Central memory CD8-positive, alpha-beta T cell (primary cell): ENCODE results near the gene CCDC93.

Source experiments
- ATAC-seq: fragments of 150-1000 bp; cut with Tn5 transposase; replicated peaks from 2 replicates; pipeline ENCODE4 v1.10.0; 2022; ENCODE audit warnings: mild to moderate bottlenecking, moderate FRiP score, moderate number of reproducible peaks; ENCODE audit not compliant: poor library complexity, severe bottlenecking; ENCODE audit errors: extremely low read depth
- DNase-seq, 2 donors: peaks; one replicate each; pipeline ENCODE4 v3.0.0; 2021; ENCODE audit warnings: low spot score in 2 of 2
- H3K27ac Mint-ChIP-seq: one replicate; pipeline ENCODE4 v1.8.0; 2022; ENCODE audit warnings: low read depth, mild to moderate bottlenecking, moderate library complexity, mixed read lengths
- H3K27me3 Mint-ChIP-seq: one replicate; pipeline ENCODE4 v1.8.0; 2022; ENCODE audit warnings: mixed read lengths
- H3K36me3 Mint-ChIP-seq: one replicate; pipeline ENCODE4 v1.8.0; 2022; ENCODE audit warnings: mild to moderate bottlenecking, moderate library complexity, mixed read lengths; ENCODE audit not compliant: insufficient read depth
- H3K4me1 Mint-ChIP-seq: one replicate; pipeline ENCODE4 v1.8.0; 2022; ENCODE audit warnings: mixed read lengths
- H3K4me3 Mint-ChIP-seq: one replicate; pipeline ENCODE4 v1.8.0; 2022; ENCODE audit warnings: mild to moderate bottlenecking, moderate library complexity, mixed read lengths
- H3K9me3 Mint-ChIP-seq: one replicate; pipeline ENCODE4 v1.8.0; 2022; ENCODE audit warnings: mixed read lengths

Gene CCDC93

DNA sequence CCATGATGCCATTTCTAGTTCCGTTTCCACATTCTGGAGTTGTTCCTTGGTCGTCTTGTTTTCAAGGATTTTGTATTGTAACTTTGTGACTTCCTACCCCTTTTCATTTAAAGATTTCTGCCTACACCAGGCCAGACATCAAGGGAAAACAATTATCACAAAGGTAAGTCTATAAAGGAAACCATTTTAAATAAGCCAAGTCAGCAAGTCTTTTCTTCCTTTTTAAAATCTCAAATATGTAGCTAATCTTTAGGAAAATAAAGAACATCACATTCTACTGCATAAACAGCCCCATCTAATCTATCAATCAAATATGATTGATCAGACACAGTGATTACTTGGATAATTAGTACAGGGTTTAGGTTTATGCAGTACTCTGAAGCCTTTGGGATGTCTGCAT is 38.6 kb upstream of the CCDC93 start:
- no peak overlapping the region for H3K4me3 Mint-ChIP-seq
- DNase-seq, result no peak
- H3K4me1 Mint-ChIP-seq, result no peaks in the 10 kb centered on the region
- ATAC-seq, result no peak
- H3K36me3 Mint-ChIP-seq, result no peaks in the 10 kb centered on the region
- no peak overlapping the region for H3K27ac Mint-ChIP-seq
- H3K9me3 Mint-ChIP-seq, result no peaks in the 10 kb centered on the region
- peaks cover 77% of the 10 kb centered on the region for H3K27me3 Mint-ChIP-seq

DNA sequence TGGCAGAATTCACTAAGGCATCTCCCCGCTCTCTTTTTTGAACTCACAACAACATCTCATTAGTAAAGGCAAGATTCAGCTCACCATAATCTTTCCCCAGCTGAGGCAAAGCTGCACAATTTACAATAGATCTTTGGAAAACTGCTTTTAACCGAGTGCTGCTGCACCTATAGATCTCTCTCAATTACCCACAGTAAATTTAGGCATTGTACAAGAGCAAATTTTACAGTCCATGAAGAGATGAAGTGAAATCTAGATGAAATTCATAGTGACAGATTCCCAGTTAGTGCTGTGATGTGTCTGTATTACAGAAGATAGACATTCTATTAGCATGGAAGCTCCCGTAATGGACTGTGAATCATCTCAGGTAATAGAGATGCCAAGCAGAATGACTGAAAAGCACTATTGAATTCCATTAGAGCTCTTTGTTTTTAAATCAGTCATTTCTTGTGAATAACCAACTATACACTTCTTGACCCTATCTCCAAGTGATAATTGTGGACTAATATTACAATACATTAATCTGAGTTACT is 38.0 kb upstream of the CCDC93 start:
- no peak for ATAC-seq
- Mint-ChIP-seq H3K27ac (no peak overlapping the region), H3K27me3 (peaks cover 78% of the 10 kb centered on the region), H3K36me3 (no peaks in the 10 kb centered on the region), H3K9me3 (no peaks in the 10 kb centered on the region), H3K4me1 (no peaks in the 10 kb centered on the region), H3K4me3 (no peak overlapping the region)
- DNase-seq, result no peak

- H3K4me3 Mint-ChIP-seq, result no peak overlapping the region
- no peaks in the 10 kb centered on the region for H3K4me1 Mint-ChIP-seq
- ATAC-seq, result no peak
- no peaks in the 10 kb centered on the region for H3K36me3 Mint-ChIP-seq
- peaks cover 84% of the 10 kb centered on the region for H3K27me3 Mint-ChIP-seq
- DNase-seq, result no peak
- H3K9me3 Mint-ChIP-seq, result no peaks in the 10 kb centered on the region
- no peak overlapping the region for H3K27ac Mint-ChIP-seq
Observed at GRCh38 chr2:118050974-118051373, 37.1 kb upstream of the CCDC93 start.

- no peak for DNase-seq
- no peak for ATAC-seq
- no peaks in the 10 kb centered on the region for H3K36me3 Mint-ChIP-seq
- H3K27ac Mint-ChIP-seq, result no peak overlapping the region
- no peaks in the 10 kb centered on the region for H3K9me3 Mint-ChIP-seq
- peaks cover 79% of the 10 kb centered on the region for H3K27me3 Mint-ChIP-seq
- no peak overlapping the region for H3K4me3 Mint-ChIP-seq
- H3K4me1 Mint-ChIP-seq, result no peaks in the 10 kb centered on the region
Observed at GRCh38 chr2:118050386-118050785, 36.5 kb upstream of the CCDC93 start.

- no peaks in the 10 kb centered on the region for H3K36me3 Mint-ChIP-seq
- H3K27ac Mint-ChIP-seq, result no peak overlapping the region
- peaks cover 83% of the 10 kb centered on the region for H3K27me3 Mint-ChIP-seq
Observed at GRCh38 chr2:118049816-118050140, 35.9 kb upstream of the CCDC93 start.

GRCh38 chr2:118049140-118049815 is 35.4 kb upstream of the CCDC93 start:
- peaks cover 88% of the 10 kb centered on the region for H3K27me3 Mint-ChIP-seq
- H3K27ac Mint-ChIP-seq, result no peak overlapping the region
- no peaks in the 10 kb centered on the region for H3K9me3 Mint-ChIP-seq
- H3K4me1 Mint-ChIP-seq, result no peaks in the 10 kb centered on the region
- no peak overlapping the region for H3K4me3 Mint-ChIP-seq
- H3K36me3 Mint-ChIP-seq, result no peaks in the 10 kb centered on the region
- DNase-seq (no peak), ATAC-seq (no peak)

More at GRCh38 chr2:118049816-118050140, 35.9 kb upstream of the CCDC93 start:
- Mint-ChIP-seq H3K9me3 (no peaks in the 10 kb centered on the region), H3K4me1 (no peaks in the 10 kb centered on the region), H3K4me3 (no peak overlapping the region)
- DNase-seq, result no peak
- no peak for ATAC-seq

DNA sequence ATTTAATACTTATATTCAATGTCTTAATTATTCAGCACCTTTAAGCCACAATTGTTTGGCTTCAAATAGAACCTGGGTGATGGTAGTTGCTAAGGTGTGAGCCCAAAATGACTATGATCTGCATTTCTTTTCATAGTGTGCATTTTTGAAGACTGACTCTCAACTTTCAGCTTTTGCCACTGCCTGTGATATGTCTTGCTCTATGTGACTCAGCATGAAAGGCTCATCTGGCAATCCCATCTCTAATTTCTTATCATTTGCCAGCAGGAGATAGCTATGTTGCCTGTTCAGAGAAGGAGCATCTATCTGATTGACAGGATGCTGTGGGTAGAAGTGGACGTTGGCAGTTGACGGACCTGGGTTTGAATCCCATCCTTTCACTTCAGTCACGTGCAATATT is 34.5 kb upstream of the CCDC93 start:
- DNase-seq (no peak), ATAC-seq (no peak)
- Mint-ChIP-seq H3K27ac (no peak overlapping the region), H3K4me1 (no peaks in the 10 kb centered on the region), H3K36me3 (no peaks in the 10 kb centered on the region), H3K27me3 (peaks cover 91% of the 10 kb centered on the region), H3K4me3 (no peak overlapping the region), H3K9me3 (no peaks in the 10 kb centered on the region)

- Mint-ChIP-seq H3K27ac (no peak overlapping the region), H3K36me3 (no peaks in the 10 kb centered on the region), H3K27me3 (peaks cover 92% of the 10 kb centered on the region), H3K4me1 (no peaks in the 10 kb centered on the region), H3K4me3 (no peak overlapping the region), H3K9me3 (no peaks in the 10 kb centered on the region)
- ATAC-seq (no peak), DNase-seq (no peak)
Observed at GRCh38 chr2:118047380-118047826, 33.5 kb upstream of the CCDC93 start.

DNA sequence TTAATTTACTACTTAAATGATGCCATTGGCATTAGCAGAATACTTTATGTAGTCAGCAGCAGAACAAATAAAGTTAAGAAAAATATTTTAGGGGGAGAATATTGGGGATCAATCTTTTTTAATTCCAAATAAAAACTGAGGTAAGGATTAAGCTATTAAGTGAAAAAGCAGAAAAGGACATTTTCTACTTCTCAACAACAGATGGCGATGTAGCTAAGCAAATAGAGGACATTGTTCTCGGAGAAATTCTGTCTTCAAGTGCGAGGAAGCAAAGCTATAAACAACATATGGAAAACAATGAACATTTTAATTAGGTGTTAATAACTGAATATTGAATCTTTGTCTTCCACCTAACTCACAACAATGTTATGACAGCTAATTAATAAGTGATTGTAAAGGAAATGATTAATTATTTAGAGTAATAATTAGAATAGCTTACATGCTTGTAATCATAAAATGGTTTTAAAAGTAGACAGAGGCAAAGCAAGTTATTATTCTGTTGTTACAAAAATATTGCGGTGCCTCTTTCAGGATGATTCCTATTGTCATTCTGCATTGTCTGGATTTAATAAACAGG is 32.9 kb upstream of the CCDC93 start:
- Mint-ChIP-seq H3K27me3 (peaks cover 92% of the 10 kb centered on the region), H3K9me3 (no peaks in the 10 kb centered on the region), H3K4me3 (no peak overlapping the region), H3K27ac (no peak overlapping the region), H3K36me3 (peaks cover 1% of the 10 kb centered on the region), H3K4me1 (no peaks in the 10 kb centered on the region)
- DNase-seq (no peak), ATAC-seq (no peak)

- H3K27ac Mint-ChIP-seq, result no peak overlapping the region
- peaks cover 92% of the 10 kb centered on the region for H3K27me3 Mint-ChIP-seq
Observed at GRCh38 chr2:118045286-118045685, 31.4 kb upstream of the CCDC93 start.

GRCh38 chr2:118044854-118045253 is 31.0 kb upstream of the CCDC93 start:
- no peaks in the 10 kb centered on the region for H3K9me3 Mint-ChIP-seq
- H3K27ac Mint-ChIP-seq, result no peak overlapping the region
- H3K36me3 Mint-ChIP-seq, result peaks cover 1% of the 10 kb centered on the region
- H3K27me3 Mint-ChIP-seq, result peaks cover 92% of the 10 kb centered on the region
- ATAC-seq (no peak), DNase-seq (no peak)
- H3K4me1 Mint-ChIP-seq, result no peaks in the 10 kb centered on the region
- H3K4me3 Mint-ChIP-seq, result no peak overlapping the region

More at GRCh38 chr2:118045286-118045685, 31.4 kb upstream of the CCDC93 start:
- no peaks in the 10 kb centered on the region for H3K9me3 Mint-ChIP-seq
- no peak overlapping the region for H3K4me3 Mint-ChIP-seq
- no peaks in the 10 kb centered on the region for H3K4me1 Mint-ChIP-seq
- H3K36me3 Mint-ChIP-seq, result peaks cover 1% of the 10 kb centered on the region
- ATAC-seq (no peak), DNase-seq (no peak)

DNA sequence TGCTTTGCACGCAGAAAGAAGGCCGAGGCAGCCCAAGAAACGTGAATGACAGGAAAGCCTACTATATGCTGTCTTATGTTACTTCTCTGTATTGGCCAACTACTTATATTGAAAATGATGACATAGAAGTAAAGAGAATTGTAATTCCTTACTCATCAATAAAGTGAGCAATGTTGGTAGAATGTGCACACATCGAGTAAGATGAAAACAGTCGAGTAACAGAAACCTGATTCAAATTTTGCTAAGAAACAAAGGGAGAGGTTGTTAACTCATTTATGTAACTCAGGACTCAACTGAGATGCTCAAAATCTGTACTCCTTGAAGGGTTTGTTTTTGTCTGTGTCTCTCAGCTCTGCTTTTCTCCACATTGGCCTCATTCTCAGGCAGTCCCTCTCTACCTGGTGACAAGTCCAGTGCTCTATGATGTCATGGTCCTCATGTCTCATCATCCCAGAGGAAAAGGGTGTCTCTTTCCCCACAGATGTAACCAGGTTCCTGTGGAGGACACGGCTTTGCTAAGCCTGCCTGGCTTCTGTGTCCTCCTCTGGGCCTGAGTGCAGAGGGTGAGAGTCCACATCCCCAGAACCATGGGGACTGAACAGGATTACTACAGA is 30.3 kb upstream of the CCDC93 start:
- H3K27ac Mint-ChIP-seq, result no peak overlapping the region
- H3K36me3 Mint-ChIP-seq, result peaks cover 1% of the 10 kb centered on the region
- H3K9me3 Mint-ChIP-seq, result no peaks in the 10 kb centered on the region
- peaks cover 92% of the 10 kb centered on the region for H3K27me3 Mint-ChIP-seq
- no peak overlapping the region for H3K4me3 Mint-ChIP-seq
- no peaks in the 10 kb centered on the region for H3K4me1 Mint-ChIP-seq
- no peak for ATAC-seq
- DNase-seq, result no peak

- ATAC-seq (no peak), DNase-seq (no peak)
- no peaks in the 10 kb centered on the region for H3K4me1 Mint-ChIP-seq
- no peak overlapping the region for H3K4me3 Mint-ChIP-seq
- H3K9me3 Mint-ChIP-seq, result peaks cover 3% of the 10 kb centered on the region
- H3K36me3 Mint-ChIP-seq, result peaks cover 1% of the 10 kb centered on the region
- H3K27me3 Mint-ChIP-seq, result peaks cover 95% of the 10 kb centered on the region
- H3K27ac Mint-ChIP-seq, result no peak overlapping the region
Observed at GRCh38 chr2:118040891-118041290, 27.0 kb upstream of the CCDC93 start.
